ENCODE data around the gene STING1. TPM values are rescaled to one million over a fixed set of nuclear protein-coding genes. Genes with fewer than 3 reads are reported as not detected.
A peak's percentile ranks its signal among the peaks of the same experiment; 100 is the strongest.

Gene STING1
- total and polyA plus RNA-seq, 4 donors = 54.3 to 204 (median 129) TPM

GRCh38 chr5:139468421-139468931 lies 14.1 kb downstream of the STING1 start:
- TF ChIP-seq CTCF (IDR thresholded peaks at IDR 0.05; ENCODE audit: control extremely low read depth, extremely low read depth) = no peak
- ATAC-seq (ENCODE audit: insufficient read depth, low FRiP score) = no peak

GRCh38 chr5:139462586-139463276 lies 19.8 kb downstream of the STING1 start, which contains the start of gene ECSCR:
TSS of gene ECSCR (minus strand) at chr5:139462743. CDS start at chr5:139462670, 73 bp downstream.
- DNase-seq = peak; percentile 41 to 69 (median 46)
- ATAC-seq (ENCODE audit: insufficient read depth, low FRiP score) = no peak
- H3K36me3 ChIP-seq (ENCODE audit: control insufficient read depth in 4 of 4, insufficient read depth in 4 of 4, low read length in 4 of 4) = no peaks in the 10 kb centered on the region
- H3K27ac ChIP-seq (ENCODE audit: low read depth in 1 of 2, low read length in 1 of 2) = peak within 1 kb of the TSS; percentile 43 to 89
- no peak for TF ChIP-seq CTCF (IDR thresholded peaks at IDR 0.05; ENCODE audit: control extremely low read depth, extremely low read depth)
- 74 to 77% methylated on average over 10 of the region's 10 CpGs for WGBS, 2 donors
- H3K9ac ChIP-seq (ENCODE audit: insufficient read depth in 1 of 2, low read length in 2 of 2) = no peak within 1 kb of the TSS
- H3K4me1 ChIP-seq (ENCODE audit: control insufficient read depth in 5 of 5, insufficient read depth in 5 of 5, low read length in 5 of 5) = peaks cover 0 to 5% (median 0%) of the 10 kb centered on the region in 5 donors
- no peaks in the 10 kb centered on the region for H3K27me3 ChIP-seq (ENCODE audit: control insufficient read depth in 3 of 3, insufficient read depth in 3 of 3, low read length in 2 of 3)
- H3K9me3 ChIP-seq (ENCODE audit: control insufficient read depth in 4 of 4, insufficient read depth in 3 of 4, low read length in 3 of 4) = no peaks in the 10 kb centered on the region
- H3K4me3 ChIP-seq = peak within 1 kb of the TSS; percentile 36

More at GRCh38 chr5:139468421-139468931, 14.1 kb downstream of the STING1 start:
- no peak overlapping the region for H3K4me3 ChIP-seq
- H3K9ac ChIP-seq (ENCODE audit: insufficient read depth in 1 of 2, low read length in 2 of 2) = no peak overlapping the region
- H3K27me3 ChIP-seq (ENCODE audit: control insufficient read depth in 3 of 3, insufficient read depth in 3 of 3, low read length in 2 of 3) = no peaks in the 10 kb centered on the region
- H3K36me3 ChIP-seq (ENCODE audit: control insufficient read depth in 4 of 4, insufficient read depth in 4 of 4, low read length in 4 of 4) = no peaks in the 10 kb centered on the region
- WGBS, 2 donors = 32 to 67% methylated on average over 8 of the region's 8 CpGs
- peak overlapping the region in 1 of 2 donors; percentile 49 for H3K27ac ChIP-seq (ENCODE audit: low read depth in 1 of 2, low read length in 1 of 2)
- H3K9me3 ChIP-seq (ENCODE audit: control insufficient read depth in 4 of 4, insufficient read depth in 3 of 4, low read length in 3 of 4) = no peaks in the 10 kb centered on the region
- DNase-seq = no peak
- H3K4me1 ChIP-seq (ENCODE audit: control insufficient read depth in 5 of 5, insufficient read depth in 5 of 5, low read length in 5 of 5) = peaks cover 0 to 11% (median 8%) of the 10 kb centered on the region in 5 donors

GRCh38 chr5:139461698-139462097 lies 20.9 kb downstream of the STING1 start:
- H3K4me3 ChIP-seq = peak overlapping the region; percentile 36
- DNase-seq = no peak
- no peaks in the 10 kb centered on the region for H3K36me3 ChIP-seq (ENCODE audit: control insufficient read depth in 4 of 4, insufficient read depth in 4 of 4, low read length in 4 of 4)
- H3K9ac ChIP-seq (ENCODE audit: insufficient read depth in 1 of 2, low read length in 2 of 2) = no peak overlapping the region
- H3K27me3 ChIP-seq (ENCODE audit: control insufficient read depth in 3 of 3, insufficient read depth in 3 of 3, low read length in 2 of 3) = no peaks in the 10 kb centered on the region
- no peaks in the 10 kb centered on the region for H3K9me3 ChIP-seq (ENCODE audit: control insufficient read depth in 4 of 4, insufficient read depth in 3 of 4, low read length in 3 of 4)
- peak overlapping the region; percentile 43 to 89 for H3K27ac ChIP-seq (ENCODE audit: low read depth in 1 of 2, low read length in 1 of 2)
- H3K4me1 ChIP-seq (ENCODE audit: control insufficient read depth in 5 of 5, insufficient read depth in 5 of 5, low read length in 5 of 5) = peaks cover 0 to 5% (median 0%) of the 10 kb centered on the region in 5 donors
- no peak for TF ChIP-seq CTCF (IDR thresholded peaks at IDR 0.05; ENCODE audit: control extremely low read depth, extremely low read depth)
- 61 to 74% methylated on average over 5 of the region's 5 CpGs for WGBS, 2 donors
- ATAC-seq (ENCODE audit: insufficient read depth, low FRiP score) = no peak

Data from lung (tissue), 12 donors.